ENCODE results near the gene MAMDC4. TPM values are rescaled to one million over a fixed set of nuclear protein-coding genes. Genes with fewer than 3 reads are reported as not detected.
"Not testable (repeated sequence)": the region's sequence is repeated elsewhere in the genome, so short reads cannot be mapped to it uniquely, and the experiment has no call there.

MAMDC4 gene
- total RNA-seq, 2 experiments from 2014 or later: 16.6 to 18.0 TPM

GRCh38 chr9:136838314-136839228 lies 13.6 kb upstream of the MAMDC4 start:
- Mint-ChIP-seq H3K4me1 (peaks cover 4% of the 10 kb centered on the region), H3K4me3 (no peak overlapping the region), H3K27ac (no peak overlapping the region), H3K9me3 (no peaks in the 10 kb centered on the region), H3K27me3 (no peaks in the 10 kb centered on the region), H3K36me3 (peaks cover 2% of the 10 kb centered on the region)
- ATAC-seq (ENCODE audit: low read depth) (no peak), DNase-seq (no peak)
- POLR2A ChIA-PET: interaction anchor here (0.6 kb wide), 1 partner anchor 20 kb away, joined by 3 read pairs; no protein-coding TSS in a partner anchor

GRCh38 chr9:136839229-136840139 lies 12.7 kb upstream of the MAMDC4 start:
- no peak for DNase-seq
- POLR2A ChIA-PET: no interaction called here
- peaks cover 2% of the 10 kb centered on the region for H3K36me3 Mint-ChIP-seq
- no peaks in the 10 kb centered on the region for H3K9me3 Mint-ChIP-seq
- ATAC-seq (ENCODE audit: low read depth): no peak
- peak overlapping the region; percentile 27 for H3K27ac Mint-ChIP-seq
- H3K4me3 Mint-ChIP-seq: no peak overlapping the region
- H3K27me3 Mint-ChIP-seq: no peaks in the 10 kb centered on the region
- H3K4me1 Mint-ChIP-seq: peaks cover 4% of the 10 kb centered on the region

- ATAC-seq (ENCODE audit: low read depth) (no peak), DNase-seq (no peak)
- Mint-ChIP-seq H3K36me3 (peaks cover 2% of the 10 kb centered on the region), H3K27ac (peak overlapping the region; percentile 27), H3K4me3 (no peak overlapping the region), H3K27me3 (peaks cover 2% of the 10 kb centered on the region), H3K4me1 (peaks cover 4% of the 10 kb centered on the region), H3K9me3 (no peaks in the 10 kb centered on the region)
- POLR2A ChIA-PET: no interaction called here
These were observed 11.8 kb upstream of the MAMDC4 start for GRCh38 chr9:136840140-136840876.

GRCh38 chr9:136840877-136841645 lies 11.1 kb upstream of the MAMDC4 start:
- POLR2A ChIA-PET: interaction anchor here (1.0 to 2.2 kb wide), 3 partner anchors 41 to 103 kb away, joined by 3 to 10 read pairs (median 5); partner anchors contain the start of gene FBXW5
- no peaks in the 10 kb centered on the region for H3K9me3 Mint-ChIP-seq
- peaks cover 3% of the 10 kb centered on the region for H3K27me3 Mint-ChIP-seq
- H3K36me3 Mint-ChIP-seq: peaks cover 2% of the 10 kb centered on the region
- ATAC-seq (ENCODE audit: low read depth): no peak
- no peak for DNase-seq
- no peak overlapping the region for H3K27ac Mint-ChIP-seq
- peaks cover 4% of the 10 kb centered on the region for H3K4me1 Mint-ChIP-seq
- H3K4me3 Mint-ChIP-seq: no peak overlapping the region

GRCh38 chr9:136841646-136842379 lies 10.3 kb upstream of the MAMDC4 start:
- peak overlapping the region; percentile 76 for H3K27ac Mint-ChIP-seq
- POLR2A ChIA-PET: interaction anchor here (0.7 to 3.0 kb wide), 8 partner anchors 19 to 150 kb away, joined by 3 to 12 read pairs (median 4); partner anchors contain the start of genes EDF1, FBXW5, PAXX and RABL6
- not testable (repeated sequence) for H3K9me3 Mint-ChIP-seq; H3K4me1 Mint-ChIP-seq; H3K36me3 Mint-ChIP-seq; H3K27me3 Mint-ChIP-seq; DNase-seq; ATAC-seq (ENCODE audit: low read depth)
- H3K4me3 Mint-ChIP-seq: peak overlapping the region; percentile 85

GRCh38 chr9:136842380-136842948 lies 9.7 kb upstream of the MAMDC4 start, which contains the start of gene AJM1:
AJM1 (plus strand) TSS chr9:136842478; CDS start chr9:136844415, 1,937 bp downstream.
- POLR2A ChIA-PET: interaction anchor here (0.6 to 3.0 kb wide), 10 partner anchors 19 to 149 kb away, joined by 3 to 12 read pairs (median 3); partner anchors contain the start of genes EDF1, FBXW5, PAXX and RABL6
- H3K9me3 Mint-ChIP-seq, H3K36me3 Mint-ChIP-seq, H3K27me3 Mint-ChIP-seq, H3K4me1 Mint-ChIP-seq: not testable (repeated sequence)
- peak; percentile 89 for DNase-seq
- peak within 1 kb of the TSS; percentile 76 for H3K27ac Mint-ChIP-seq
- ATAC-seq (ENCODE audit: low read depth): peak; percentile 86
- peak within 1 kb of the TSS; percentile 85 for H3K4me3 Mint-ChIP-seq

GRCh38 chr9:136843159-136843800 lies 8.9 kb upstream of the MAMDC4 start:
- ATAC-seq (ENCODE audit: low read depth); DNase-seq; H3K27me3 Mint-ChIP-seq; H3K9me3 Mint-ChIP-seq; H3K4me1 Mint-ChIP-seq; H3K36me3 Mint-ChIP-seq: not testable (repeated sequence)
- Mint-ChIP-seq H3K4me3 (peak overlapping the region; percentile 31), H3K27ac (peak overlapping the region; percentile 51)
- POLR2A ChIA-PET: interaction anchor here (0.6 to 3.0 kb wide), 6 partner anchors 23 to 115 kb away, joined by 3 to 12 read pairs (median 3); partner anchors contain the start of genes EDF1 and RABL6

- not testable (repeated sequence) for ATAC-seq (ENCODE audit: low read depth); H3K9me3 Mint-ChIP-seq; H3K4me1 Mint-ChIP-seq; H3K27me3 Mint-ChIP-seq; H3K36me3 Mint-ChIP-seq
- peak overlapping the region; percentile 31 for H3K4me3 Mint-ChIP-seq
- DNase-seq: peak; percentile 76
- peak overlapping the region; percentile 51 for H3K27ac Mint-ChIP-seq
- POLR2A ChIA-PET: interaction anchor here (1.7 to 3.0 kb wide), 2 partner anchors 22 to 36 kb away, joined by 3 to 12 read pairs; partner anchors contain the start of genes EDF1 and RABL6
These were observed 8.1 kb upstream of the MAMDC4 start for GRCh38 chr9:136843801-136844740.

GRCh38 chr9:136844761-136845464 lies 7.2 kb upstream of the MAMDC4 start:
- Mint-ChIP-seq H3K36me3 (peaks cover 3% of the 10 kb centered on the region), H3K27me3 (peaks cover 10% of the 10 kb centered on the region), H3K9me3 (no peaks in the 10 kb centered on the region), H3K4me1 (peaks cover 9% of the 10 kb centered on the region), H3K4me3 (no peak overlapping the region), H3K27ac (peak overlapping the region; percentile 25)
- POLR2A ChIA-PET: interaction anchor here (0.7 to 3.0 kb wide), 2 partner anchors 14 to 37 kb away, joined by 3 to 12 read pairs; partner anchors contain the start of gene RABL6
- ATAC-seq (ENCODE audit: low read depth) (no peak), DNase-seq (no peak)

All from activated naive CD8-positive, alpha-beta T cell treated with anti-CD3 and anti-CD28 coated beads, Interleukin-2, amount 10 ng/mL, durations not matched to agents 7 days and 5 days (primary cell).